Embryonic facial prominence (tissue), 1 donor: ENCODE data around the gene MPPED1.

ENCODE experiments used
- DNase-seq: peaks from one replicate; pipeline ENCODE4 v3.0.0-alpha.2; 2016; ENCODE audit errors: extremely low spot score

The MPPED1 gene, protein sequence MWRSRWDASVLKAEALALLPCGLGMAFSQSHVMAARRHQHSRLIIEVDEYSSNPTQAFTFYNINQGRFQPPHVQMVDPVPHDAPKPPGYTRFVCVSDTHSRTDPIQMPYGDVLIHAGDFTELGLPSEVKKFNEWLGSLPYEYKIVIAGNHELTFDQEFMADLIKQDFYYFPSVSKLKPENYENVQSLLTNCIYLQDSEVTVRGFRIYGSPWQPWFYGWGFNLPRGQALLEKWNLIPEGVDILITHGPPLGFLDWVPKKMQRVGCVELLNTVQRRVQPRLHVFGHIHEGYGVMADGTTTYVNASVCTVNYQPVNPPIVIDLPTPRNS

DNA sequence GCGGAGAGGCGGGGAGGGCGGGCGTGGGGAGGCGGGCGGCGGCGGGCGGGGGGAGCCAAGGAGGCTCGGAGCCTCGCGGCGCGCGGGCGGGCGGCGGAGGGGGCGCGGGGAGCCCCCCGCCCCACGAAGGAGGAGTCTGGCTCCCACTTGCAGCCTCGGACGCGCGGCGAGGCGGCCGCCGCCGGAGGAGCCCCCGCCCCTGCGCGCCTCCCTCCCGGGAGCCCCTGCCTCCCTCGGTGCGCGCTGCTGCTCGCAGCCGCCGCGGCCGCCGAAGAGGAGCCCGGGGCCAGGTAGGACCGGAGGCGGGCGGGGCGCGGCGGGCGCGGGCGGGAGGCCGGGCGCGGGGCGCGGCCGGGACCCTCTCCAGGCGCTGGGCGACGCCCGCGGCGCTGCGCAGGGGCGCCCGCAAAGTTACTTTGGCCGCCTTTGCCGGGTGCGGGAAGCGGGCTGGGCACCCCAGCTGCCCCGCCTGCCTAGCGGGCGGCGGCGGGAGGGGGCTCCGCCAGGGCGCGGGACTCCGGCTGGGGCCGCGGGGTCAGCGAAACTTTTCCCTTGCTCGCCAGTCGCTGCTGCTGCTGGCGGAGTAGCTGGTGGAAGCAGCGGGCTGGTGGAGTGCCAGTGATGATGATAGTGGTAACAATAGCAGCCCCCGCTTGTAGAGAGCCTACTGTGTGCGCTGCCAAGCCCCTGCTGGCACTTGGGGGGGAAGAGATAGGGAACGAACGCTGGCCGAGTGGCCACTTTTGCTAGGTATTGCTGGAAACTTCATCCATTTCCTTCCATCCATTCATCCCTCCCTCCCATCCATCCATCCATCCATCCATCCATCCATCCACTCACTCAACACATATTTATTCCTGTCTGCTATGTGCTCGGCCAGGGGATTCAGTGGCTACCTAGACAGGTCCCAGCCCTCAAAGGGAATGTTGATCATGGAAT, at the start of gene MPPED1:
Gene MPPED1, plus strand, starts transcription at position 146 of the 939 bp plus-strand sequence. CDS start 12,972 bp downstream, outside the sequence.
- no peak for DNase-seq

DNA sequence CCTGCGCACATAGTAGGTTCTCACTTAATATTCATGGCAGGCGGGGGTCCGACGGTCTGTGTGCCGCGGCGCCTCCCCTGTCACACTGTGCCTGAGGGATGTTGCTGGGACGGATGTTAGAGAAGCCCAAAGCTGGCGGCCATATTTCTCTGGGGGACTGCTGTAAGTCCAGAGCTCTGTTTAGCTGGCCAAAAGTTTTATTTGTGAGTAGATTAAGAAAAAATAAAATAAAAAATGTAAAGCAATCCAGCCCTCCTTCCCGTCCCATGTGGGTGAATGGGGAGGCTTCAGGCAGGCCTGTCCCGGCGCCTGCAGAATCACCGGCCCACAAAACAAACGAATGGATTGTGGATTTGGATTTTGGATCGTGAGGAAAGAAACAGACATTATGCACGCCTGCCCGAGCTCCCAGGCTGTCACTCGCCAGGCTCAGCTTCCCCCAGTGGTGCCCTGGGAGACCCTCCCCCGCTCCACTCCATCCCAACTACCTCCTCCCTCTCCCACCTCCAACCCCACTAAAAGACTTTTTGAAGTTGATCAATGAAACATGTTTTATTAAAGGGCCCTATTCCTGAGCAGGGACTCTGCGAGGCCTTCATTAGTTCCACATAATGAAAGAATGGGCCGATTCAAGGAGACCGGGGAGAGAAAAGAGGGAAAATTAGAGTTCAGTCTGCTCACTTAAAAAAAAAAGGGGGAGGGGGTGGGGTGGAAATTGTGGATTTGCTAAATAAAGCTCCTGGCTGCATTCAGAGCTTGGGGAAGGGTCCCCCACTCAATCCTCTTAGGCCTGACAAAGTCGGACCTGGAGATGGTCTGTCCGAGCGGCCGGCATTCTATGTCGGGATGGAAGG, 48.3 kb upstream of the MPPED1 start:
- no peak for DNase-seq

DNA sequence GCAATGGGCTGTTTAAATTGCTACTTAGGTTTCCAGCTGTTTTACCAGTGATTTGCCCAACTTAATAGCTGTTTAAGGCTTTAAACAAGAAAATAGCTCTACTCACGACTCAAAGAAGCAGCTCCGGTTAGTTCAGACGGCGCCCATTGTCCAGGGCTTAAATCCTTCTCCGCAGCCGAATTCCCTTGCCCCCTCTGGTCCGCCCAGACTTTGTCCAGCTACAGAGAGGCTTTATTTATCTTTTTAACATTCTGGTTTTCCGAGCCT, 47.7 kb upstream of the MPPED1 start:
- DNase-seq, result no peak

DNA sequence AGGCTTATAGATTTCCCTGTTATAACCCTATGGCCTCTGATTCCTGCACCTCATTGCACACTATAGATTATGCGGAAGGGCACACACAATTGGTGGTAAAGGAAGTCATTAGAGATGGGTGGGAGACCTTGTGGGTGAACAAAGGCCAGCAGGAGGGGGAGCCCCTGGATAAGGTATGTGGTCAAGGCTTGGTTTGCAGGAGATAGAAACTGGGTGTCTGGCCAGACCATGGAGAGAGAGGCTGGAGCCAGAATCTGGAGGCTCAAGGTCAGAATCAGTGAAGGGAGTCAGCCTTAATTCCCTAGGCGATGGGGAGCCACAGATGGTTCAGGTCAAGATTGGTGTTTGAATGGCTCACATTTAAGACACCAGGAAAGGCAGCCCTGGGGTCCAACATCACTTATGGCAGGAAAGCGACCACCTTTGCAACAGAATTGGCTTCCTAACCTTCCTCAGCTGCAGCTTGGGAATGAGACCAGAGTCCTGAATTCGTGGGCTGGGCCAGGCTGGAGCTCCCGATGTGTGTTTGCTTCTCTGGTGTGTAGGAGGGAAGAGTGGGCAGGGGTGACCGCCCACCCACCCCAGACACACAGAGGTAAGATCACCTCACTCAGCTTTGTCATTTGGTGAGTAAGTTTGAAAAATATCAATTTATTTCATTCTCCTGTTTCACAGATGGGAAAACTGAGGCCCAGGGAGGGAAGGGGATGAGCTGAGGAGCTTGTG, 45.9 kb upstream of the MPPED1 start:
- DNase-seq, result no peak

DNA sequence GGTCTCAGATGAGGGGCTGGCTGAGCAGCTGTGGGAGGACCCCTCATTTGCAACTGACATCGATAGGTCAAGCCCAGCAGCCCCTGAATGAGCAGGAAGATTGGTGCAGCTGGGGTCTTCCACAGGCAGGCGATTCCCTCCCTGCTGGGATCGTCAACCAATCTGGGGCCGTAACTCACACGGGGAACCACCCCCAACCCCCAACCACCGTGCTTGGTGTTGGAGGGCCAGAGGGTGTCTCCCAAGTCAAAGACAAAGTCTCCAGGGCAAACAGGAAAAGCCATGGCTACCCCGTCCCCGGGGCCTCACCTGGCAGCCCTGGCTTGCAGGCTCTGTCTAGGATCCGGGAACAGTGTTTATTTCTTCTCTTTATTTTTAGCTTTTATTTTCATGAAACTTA, 41.8 kb upstream of the MPPED1 start:
- DNase-seq, result no peak

DNA sequence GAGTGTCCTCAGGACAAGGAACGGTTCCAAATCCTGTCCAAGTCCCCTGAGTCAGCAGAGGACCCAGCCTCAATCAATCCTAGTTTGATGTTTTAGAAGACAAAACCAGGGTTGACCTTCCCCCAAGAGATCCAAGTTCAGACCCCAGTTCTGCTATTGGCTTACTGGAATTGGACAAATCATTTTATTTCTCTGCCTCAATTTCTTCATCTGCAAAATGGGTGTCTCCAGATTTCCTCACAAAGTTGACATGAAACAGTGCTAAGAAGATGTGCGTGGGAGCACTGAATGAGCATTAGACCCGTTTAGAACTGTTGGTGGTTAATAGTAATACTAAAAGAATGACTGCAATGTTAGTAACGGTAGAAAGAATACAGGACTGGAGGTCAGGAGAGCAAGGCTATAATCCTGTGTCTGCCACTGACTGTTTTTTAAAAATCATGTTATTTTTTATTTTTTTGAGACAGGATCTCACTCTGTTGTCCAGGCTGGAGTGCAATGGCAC, 35.8 kb upstream of the MPPED1 start:
- DNase-seq, result no peak

DNA sequence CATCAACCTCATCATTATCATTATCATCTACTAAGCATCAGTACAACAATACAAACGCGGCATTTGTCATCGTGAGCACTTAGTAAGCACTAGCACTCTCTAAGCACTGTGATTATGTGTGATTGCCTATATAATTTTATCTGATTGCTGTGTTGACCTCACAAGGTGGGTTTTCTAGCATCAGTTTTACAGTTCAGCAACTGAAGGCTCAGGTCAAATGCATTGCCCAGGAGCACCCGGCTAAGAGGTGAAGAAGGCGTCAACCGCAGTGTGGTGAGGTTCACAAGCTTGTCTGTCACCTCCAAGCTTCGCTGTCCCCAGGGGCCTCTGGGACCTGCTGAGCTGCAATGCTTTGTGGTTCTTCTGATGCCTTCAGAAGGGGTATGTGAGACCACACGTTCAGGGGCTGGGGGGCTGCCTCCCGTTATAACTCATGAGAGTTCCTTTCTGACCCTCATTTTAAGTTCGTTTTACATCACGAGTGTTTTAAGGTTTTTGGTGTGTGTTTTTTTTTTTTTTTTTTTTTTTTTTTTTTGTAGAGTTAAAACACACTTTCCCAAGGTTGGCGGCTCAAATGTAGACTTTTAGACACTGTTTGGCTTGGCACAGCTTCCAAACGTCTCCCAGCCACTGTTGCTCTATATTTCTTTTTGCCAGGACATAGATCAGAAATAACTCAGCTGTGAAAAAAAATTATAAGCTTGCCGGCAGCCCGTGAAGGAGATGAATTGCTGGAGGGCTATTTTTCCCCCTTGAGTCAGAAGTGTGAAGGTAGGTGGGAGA, 34.9 kb upstream of the MPPED1 start:
- no peak for DNase-seq

DNA sequence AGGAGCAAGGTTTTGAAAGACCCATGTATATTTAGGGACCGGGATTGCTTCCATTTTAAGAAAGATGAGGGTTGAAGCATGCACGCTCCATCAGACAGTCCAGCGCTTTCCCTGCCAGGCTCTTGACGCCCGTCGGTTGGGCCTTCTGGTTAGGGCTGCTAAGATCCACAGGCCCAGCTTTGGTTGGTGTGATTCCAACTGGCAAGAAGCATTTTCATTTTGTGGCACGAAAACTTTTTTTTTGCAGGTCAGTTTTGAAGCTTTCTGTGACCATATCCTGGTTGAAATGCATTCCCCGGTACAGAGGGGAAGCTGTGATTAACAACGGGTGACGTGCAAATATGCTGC, 34.3 kb upstream of the MPPED1 start:
- no peak for DNase-seq

DNA sequence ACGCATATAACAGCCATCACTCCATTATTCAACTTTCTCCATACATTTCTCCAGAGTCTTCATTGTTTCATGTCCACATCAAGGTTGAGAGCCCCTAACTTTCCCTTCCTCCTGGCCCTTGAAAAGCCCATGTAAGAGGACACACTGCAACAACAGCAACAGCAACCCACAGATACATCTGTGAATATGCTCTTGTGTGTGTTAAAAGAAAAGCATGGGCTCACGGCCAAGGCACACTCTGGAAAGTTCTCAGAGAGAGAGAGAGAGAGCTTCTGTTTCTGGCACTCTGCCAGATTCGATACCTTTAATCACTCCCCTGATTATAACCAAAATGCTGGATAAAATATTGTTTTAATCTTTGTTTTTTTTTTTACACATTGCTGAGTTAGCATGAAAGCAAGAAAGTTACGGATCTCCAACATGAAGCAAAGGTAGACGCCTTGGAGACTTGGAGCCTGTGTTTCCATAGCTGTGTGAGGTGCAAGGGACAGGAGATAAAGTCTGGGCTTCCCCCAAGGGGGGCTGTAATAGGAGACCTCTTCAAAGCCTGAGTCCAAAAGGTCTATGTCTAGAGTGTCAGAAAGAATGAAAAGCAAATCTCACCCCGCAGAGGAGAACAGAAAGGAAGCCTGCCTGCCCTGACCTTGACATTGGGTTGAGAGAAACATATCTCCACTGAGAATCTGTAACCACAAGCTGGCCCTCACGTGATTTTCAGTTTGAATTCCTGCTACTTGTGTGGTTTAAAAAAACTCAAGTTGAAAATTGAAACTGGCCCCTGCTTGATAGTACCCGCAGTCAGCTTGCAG, 33.7 kb upstream of the MPPED1 start:
- peak; percentile 22 for DNase-seq

DNA sequence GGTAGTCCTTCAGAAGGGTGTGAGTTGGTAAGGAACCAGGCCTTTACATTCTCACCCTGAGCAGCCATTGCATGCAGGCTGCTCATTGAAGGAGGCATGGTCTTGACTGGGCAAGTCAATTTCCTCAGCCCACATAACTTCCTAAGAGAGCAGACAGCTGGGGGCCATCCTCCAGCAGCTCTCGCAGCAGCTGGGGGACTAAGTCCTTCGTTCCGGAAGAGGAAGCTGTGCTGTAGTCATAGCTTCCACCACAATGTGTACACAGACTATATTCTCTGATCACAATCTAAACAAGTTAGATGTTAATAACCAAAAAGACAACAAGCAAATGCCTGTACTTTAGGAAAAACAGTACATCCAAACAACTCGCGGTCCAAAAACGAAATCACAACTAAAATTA, 30.1 kb upstream of the MPPED1 start:
- DNase-seq, result no peak

DNA sequence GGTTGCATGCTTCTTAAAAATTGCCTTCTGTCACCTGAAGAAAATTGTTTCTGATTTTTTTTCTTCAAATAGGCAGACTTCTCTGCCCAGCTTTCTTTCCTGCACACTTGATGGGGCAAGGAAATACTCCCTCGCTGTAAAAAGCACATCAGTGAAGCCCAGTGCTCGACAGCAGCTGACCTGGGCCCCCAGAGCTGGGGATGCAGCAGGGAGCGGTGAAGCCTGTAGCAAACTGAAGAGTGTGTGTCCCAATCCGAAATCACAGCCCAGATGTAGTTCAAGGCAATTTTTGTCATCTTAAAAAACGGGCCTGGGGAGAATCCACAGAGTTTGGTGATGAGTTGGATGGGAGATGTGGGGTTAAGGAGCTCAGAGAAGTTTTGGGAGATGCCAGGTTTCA, 27.0 kb upstream of the MPPED1 start:
- no peak for DNase-seq

DNA sequence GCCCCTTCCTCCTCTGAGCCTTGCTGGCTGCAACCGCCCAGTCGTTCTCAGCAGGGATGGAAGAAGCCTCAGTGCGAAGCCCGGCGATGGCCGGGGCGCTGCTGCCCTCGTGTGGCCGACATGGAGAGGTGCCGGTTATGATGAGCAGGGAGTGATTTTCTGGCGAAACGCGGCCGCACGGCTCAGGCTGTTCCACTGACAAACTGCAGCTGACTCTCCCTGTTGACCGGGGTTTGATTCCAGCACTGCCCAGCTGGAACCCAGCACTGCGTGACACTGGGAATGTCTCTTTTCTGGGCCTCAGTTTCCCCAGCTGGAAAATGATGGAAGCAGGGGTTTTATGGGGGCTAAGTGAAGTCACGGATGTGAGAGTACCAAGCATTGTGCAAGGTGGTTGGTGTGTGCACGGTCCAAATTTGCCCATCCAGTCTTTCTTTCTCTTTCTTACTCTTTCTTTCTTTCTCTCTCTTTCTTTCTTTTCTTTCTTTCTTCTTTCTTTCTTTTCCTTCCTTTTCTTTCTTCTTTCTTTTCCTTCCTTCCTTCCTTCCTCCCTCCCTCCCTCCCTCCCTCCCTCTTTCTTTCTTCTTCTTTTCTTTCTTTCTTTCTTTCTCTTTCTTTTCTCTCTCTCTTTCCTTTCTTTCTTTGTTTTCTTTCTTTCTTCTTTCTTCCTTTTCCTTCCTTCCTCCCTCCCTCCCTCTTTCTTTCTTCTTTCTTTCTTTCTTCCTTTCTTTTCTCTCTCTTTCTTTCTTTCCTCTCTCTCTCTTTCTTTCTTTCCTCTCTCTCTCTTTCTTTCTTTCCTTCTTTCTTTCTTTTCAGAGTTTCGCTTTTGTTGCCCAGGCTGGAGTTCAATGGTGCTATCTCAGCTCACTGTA, 25.8 kb upstream of the MPPED1 start:
- DNase-seq, result peak; percentile 44

DNA sequence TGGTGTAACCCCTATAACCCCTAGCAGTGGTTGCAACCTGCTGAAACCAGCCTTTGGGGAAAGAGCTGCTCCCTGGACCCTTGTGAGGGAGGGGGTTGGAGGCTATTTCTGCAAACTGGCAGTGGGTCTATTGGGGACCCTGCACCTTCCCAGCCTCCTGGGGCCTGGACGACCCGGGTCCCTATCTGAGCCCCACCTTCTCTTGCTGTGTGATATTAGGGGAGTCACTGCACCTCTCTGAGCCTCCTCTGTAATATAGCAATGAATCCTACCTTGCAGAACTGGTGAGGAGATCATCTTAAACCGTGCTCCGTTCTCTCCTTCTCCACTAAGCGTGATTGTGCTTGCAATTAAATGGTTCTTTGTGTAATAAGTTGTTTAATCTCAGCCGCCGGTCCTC, 24.0 kb upstream of the MPPED1 start:
- no peak for DNase-seq

DNA sequence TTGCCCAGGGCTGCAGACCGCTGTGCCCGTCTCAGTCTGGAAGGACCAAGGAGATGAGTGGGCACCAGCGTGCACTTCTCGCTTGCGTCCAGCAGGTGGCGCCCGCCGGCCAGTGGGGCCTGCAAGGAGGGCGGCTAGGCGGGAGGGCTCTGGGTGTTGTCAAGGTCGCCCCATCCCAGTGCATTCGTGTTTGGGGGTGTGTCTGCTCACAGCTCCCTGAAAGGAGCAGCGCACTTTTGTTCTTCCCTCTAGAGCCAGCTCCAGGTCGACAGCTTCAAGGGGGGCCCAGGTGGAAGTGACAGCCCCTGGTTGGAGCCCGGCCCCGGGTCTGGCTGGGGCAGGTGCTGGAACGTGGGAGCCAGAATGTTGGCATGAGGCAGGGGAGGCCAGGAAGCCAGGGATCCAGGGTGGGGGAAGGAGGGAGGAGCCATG, 23.4 kb upstream of the MPPED1 start:
- peak; percentile 46 for DNase-seq

DNA sequence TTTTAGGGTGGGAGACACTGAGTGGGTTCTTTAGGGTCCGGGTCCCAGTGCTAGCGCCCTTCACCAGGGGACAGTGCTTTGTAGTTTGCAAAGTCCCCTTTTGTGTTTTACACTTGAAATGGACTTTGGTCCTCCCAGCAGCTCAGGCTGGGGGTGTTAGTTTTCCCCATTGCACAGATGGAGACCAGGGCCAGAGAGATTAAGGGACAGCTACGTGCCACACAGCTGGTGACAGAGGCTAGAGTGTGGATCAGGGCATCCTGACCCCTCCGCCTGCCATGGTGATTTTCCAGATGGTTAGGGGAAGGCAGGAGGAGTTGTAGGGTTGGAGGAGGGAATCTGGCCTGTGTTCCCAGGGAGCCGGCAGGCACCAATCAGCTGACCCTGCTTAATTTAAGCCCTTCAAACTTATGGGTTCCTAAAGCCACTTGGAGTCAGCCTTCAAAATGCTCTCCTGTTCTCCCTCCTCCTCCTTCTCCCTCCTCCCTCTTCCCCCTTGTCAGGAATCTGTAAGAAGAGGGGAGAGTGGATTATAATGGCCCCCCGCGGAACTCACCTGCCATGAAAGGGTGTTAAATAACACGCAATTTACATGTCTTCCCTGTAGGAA, 22.5 kb upstream of the MPPED1 start:
- DNase-seq, result no peak

DNA sequence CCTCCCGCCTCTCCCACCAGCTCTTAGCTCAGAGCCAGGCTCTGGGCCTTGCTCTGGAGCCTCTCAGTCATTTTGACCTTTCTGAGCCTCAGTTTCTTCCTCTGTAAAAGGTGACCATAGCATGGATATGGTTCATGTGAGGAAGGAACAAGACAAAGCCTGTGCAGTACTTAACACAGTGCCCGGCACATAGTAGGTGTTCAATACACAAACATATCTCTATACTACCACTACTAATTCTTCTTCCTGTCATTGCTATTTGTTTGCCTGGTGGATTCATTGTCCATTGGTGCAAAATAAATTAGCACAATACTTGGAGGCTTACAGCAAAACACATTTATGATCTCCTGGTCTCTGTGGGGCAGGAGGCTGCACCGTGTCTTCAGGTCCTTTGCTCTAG, 21.6 kb upstream of the MPPED1 start:
- no peak for DNase-seq

DNA sequence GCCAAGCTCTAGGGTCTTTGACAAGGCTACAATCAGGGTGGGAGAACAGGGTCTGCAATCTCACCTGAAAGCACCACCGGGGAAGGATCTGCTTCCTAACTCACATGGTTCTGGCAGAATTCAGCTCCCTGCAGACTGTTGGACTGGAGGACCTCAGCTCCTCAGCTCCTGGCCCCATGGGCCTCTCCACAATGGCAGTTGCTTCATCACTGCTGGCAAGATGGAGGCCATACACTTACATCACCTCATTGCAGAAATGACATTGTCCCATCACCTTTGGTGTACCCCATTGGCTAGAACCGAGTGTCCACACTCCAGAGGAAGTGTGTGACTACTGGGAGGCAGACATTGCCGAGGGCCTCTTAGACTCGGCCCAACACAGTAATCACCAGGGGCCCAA, 20.9 kb upstream of the MPPED1 start:
- no peak for DNase-seq

DNA sequence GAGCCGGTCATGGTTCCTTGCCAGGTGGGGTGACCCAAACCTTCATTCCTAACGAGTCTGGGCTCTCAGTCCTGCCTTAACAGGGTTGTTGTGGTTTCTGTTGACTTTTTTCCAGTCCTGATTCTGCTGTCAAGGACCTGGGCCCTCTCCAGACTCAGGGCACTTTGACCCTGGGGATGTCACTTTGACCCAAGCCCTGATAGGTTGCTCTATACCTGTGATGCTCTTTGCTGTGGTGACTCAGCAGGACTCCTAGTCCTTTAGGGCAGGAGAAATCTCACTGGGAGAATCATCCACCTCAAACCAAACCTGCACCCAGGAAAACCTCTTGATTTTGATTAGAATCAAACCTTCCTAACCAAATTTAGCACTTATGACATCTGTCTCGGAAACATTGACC, 20.5 kb upstream of the MPPED1 start:
- DNase-seq, result no peak
